HG03469 (cell line): ENCODE measurements around the gene CD274.
A peak's percentile ranks its signal among the peaks of the same experiment; 100 is the strongest.
"Not testable (repeated sequence)": the region's sequence is repeated elsewhere in the genome, so short reads cannot be mapped to it uniquely, and the experiment has no call there.

ENCODE experiments used
- ATAC-seq: cut with Tn5 transposase; IDR thresholded peaks from one replicate; pipeline ENCODE4 v1.9.1; 2021; ENCODE audit warnings: mild to moderate bottlenecking, moderate library complexity, moderate number of reproducible peaks; ENCODE audit not compliant: unreplicated experiment

CD274 gene

GRCh38 chr9:5493679-5494511 lies 43.6 kb downstream of the CD274 start:
- ATAC-seq, result peak; percentile 68

- not testable (repeated sequence) for ATAC-seq
Observed at GRCh38 chr9:5494765-5495164, 44.4 kb downstream of the CD274 start.

- no peak for ATAC-seq
Observed at GRCh38 chr9:5499157-5499556, 48.8 kb downstream of the CD274 start.

- ATAC-seq, result no peak
Observed at GRCh38 chr9:5499889-5500398, 49.6 kb downstream of the CD274 start.

GRCh38 chr9:5500441-5501235 lies 50.3 kb downstream of the CD274 start:
- ATAC-seq, result no peak

GRCh38 chr9:5502553-5502952 lies 52.2 kb downstream of the CD274 start:
- no peak for ATAC-seq

GRCh38 chr9:5509573-5509972 lies 59.2 kb downstream of the CD274 start:
- no peak for ATAC-seq

GRCh38 chr9:5510360-5510931 lies 60.1 kb downstream of the CD274 start, which contains the start of gene PDCD1LG2:
PDCD1LG2 (plus strand) TSS chr9:5510531; CDS start chr9:5522547, 12,016 bp downstream.
- ATAC-seq, result peak; percentile 69

- no peak for ATAC-seq
Observed at GRCh38 chr9:5510989-5511388, 60.6 kb downstream of the CD274 start.

- no peak for ATAC-seq
Observed at GRCh38 chr9:5511476-5511875, 61.1 kb downstream of the CD274 start.

GRCh38 chr9:5511935-5512580 lies 61.7 kb downstream of the CD274 start:
- no peak for ATAC-seq

GRCh38 chr9:5512658-5513452 lies 62.5 kb downstream of the CD274 start:
- ATAC-seq, result no peak

- ATAC-seq, result no peak
Observed at GRCh38 chr9:5513966-5514616, 63.7 kb downstream of the CD274 start.

GRCh38 chr9:5514617-5515260 lies 64.4 kb downstream of the CD274 start:
- ATAC-seq, result no peak

- ATAC-seq, result no peak
Observed at GRCh38 chr9:5515261-5515650, 64.9 kb downstream of the CD274 start.

GRCh38 chr9:5516453-5517220 lies 66.3 kb downstream of the CD274 start:
- no peak for ATAC-seq

GRCh38 chr9:5518171-5518936 lies 68.0 kb downstream of the CD274 start:
- peak; percentile 82 for ATAC-seq

GRCh38 chr9:5518937-5519319 lies 68.6 kb downstream of the CD274 start:
- ATAC-seq, result peak; percentile 20
